Neural progenitor cell (in vitro differentiated cells): ENCODE measurements around the gene PADI4.

Experiments used
- EZH2 ChIP-seq: fragments of 200-600 bp; sonication (generic); IDR thresholded peaks from 2 replicates; pipeline ENCODE4 v1.6.1; 2017; ENCODE audit warnings: antibody characterized with exemption, mild to moderate bottlenecking, moderate library complexity
- EZH2phosphoT487 ChIP-seq: fragments of 200-600 bp; sonication (generic); IDR thresholded peaks from 2 replicates; pipeline ENCODE4 v1.6.1; 2017; ENCODE audit warnings: antibody characterized with exemption
- TF ChIP-seq, protein P1 (sequence below): fragments of 200-600 bp; sonication (generic); IDR thresholded peaks from 2 replicates; pipeline ENCODE4 v1.5.1; 2017; ENCODE audit warnings: antibody characterized with exemption, mild to moderate bottlenecking

DNA sequence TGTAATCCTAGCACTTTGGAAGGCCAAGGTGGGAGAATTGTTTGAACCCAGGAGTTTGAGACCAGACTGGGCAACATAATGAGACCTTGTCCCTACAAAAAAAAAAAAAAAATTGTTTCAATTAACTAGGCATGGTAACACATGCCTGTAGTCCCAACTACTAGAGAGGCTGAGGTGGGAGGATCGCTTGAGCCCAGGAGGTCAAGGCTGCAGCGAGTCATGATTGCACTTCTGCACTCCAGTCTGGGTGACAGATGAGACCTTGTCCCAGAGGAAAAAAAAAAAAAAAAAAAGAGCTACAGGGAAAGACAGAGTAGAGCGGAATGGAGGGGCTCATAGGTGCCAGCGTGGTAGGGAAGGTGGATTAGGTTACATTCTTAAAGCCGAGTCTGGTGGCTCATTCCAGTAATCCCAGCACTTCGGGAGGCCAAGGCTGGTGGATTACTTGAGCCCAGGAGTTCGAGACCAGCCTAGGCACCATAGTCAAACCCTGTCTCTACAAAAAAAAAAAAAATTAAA is 43.0 kb downstream of the PADI4 start:
- TF ChIP-seq, protein P1, sequence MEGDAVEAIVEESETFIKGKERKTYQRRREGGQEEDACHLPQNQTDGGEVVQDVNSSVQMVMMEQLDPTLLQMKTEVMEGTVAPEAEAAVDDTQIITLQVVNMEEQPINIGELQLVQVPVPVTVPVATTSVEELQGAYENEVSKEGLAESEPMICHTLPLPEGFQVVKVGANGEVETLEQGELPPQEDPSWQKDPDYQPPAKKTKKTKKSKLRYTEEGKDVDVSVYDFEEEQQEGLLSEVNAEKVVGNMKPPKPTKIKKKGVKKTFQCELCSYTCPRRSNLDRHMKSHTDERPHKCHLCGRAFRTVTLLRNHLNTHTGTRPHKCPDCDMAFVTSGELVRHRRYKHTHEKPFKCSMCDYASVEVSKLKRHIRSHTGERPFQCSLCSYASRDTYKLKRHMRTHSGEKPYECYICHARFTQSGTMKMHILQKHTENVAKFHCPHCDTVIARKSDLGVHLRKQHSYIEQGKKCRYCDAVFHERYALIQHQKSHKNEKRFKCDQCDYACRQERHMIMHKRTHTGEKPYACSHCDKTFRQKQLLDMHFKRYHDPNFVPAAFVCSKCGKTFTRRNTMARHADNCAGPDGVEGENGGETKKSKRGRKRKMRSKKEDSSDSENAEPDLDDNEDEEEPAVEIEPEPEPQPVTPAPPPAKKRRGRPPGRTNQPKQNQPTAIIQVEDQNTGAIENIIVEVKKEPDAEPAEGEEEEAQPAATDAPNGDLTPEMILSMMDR, result no peak
- no peak for TF ChIP-seq EZH2phosphoT487
- no peak for TF ChIP-seq EZH2
